H1 (cell line): Measurements from ENCODE around the gene RPS27A. TPM values are rescaled to one million over a fixed set of nuclear protein-coding genes. Genes with fewer than 3 reads are reported as not detected.
A peak's percentile ranks its signal among the peaks of the same experiment; 100 is the strongest.

ENCODE experiments used
- CTCF ChIA-PET: fragments of 300-600 bp; sonication (Branson Sonifier 250); formaldehyde crosslinking; loops from one replicate; lab custom pipeline; 2021; ENCODE audit not compliant: partially characterized antibody; lab: Charles Lee
- POLR2A ChIA-PET: fragments of 300-600 bp; sonication (Branson Sonifier 250); formaldehyde crosslinking; loops from one replicate; lab custom pipeline; 2021; ENCODE audit warnings: inconsistent platforms; ENCODE audit not compliant: partially characterized antibody; lab: Charles Lee
- DNase-seq, 2 experiments: peaks; one replicate each; pipeline versions ENCODE4 v3.0.0 to v3.0.0-alpha.2; 2010 to 2022; ENCODE audit warnings: low spot score in 2 of 2, low read depth in 1 of 2, mixed read lengths in 1 of 2
- FAIRE-seq: peaks from 2 replicates; lab custom pipeline; 2011; peaks lifted over from hg19 to GRCh38; lab: Jason Lieb, UNC
- H2AFZ ChIP-seq: 2 replicates; pipeline ENCODE4 v1.8.1; 2012; ENCODE audit warnings: low read length, inconsistent platforms
- H2AK5ac ChIP-seq: 2 replicates; pipeline ENCODE4 v1.6.1; 2013; ENCODE audit warnings: low read depth, low read length
- H2BK120ac ChIP-seq: replicated peaks from 2 replicates; pipeline ENCODE3; 2013; ENCODE audit warnings: low read depth, low read length, inconsistent platforms
- H2BK12ac ChIP-seq: 2 replicates; pipeline ENCODE4 v1.6.1; 2013; ENCODE audit warnings: low read depth, low read length
- H2BK15ac ChIP-seq: 2 replicates; pipeline ENCODE4 v1.6.1; 2013; ENCODE audit warnings: low read length
- H2BK20ac ChIP-seq: 2 replicates; pipeline ENCODE4 v1.6.1; 2013; ENCODE audit warnings: low read length
- H2BK5ac ChIP-seq: 2 replicates; pipeline ENCODE4 v1.6.1; 2013; ENCODE audit warnings: low read depth, low read length
- H3K14ac ChIP-seq: 2 replicates; pipeline ENCODE4 v1.6.1; 2013; ENCODE audit warnings: inconsistent platforms; ENCODE audit not compliant: insufficient read length
- H3K18ac ChIP-seq: 2 replicates; pipeline ENCODE4 v1.6.1; 2013; ENCODE audit warnings: low read length; ENCODE audit errors: extremely low read depth
- H3K23ac ChIP-seq: 2 replicates; pipeline ENCODE4 v1.6.1; 2013; ENCODE audit warnings: inconsistent platforms; ENCODE audit not compliant: insufficient read length
- H3K23me2 ChIP-seq: 2 replicates; pipeline ENCODE4 v1.6.1; 2013; ENCODE audit warnings: low read depth, low read length
- H3K27ac ChIP-seq: 2 replicates; pipeline ENCODE4 v1.6.1; 2011; ENCODE audit warnings: low read depth, low read length, inconsistent platforms
- H3K27me3 ChIP-seq, 4 experiments: replicated peaks in 1 of 4; 1 replicate in 1 of 4; 2 replicates in 3 of 4; pipeline versions ENCODE4 v1.6.1 to v1.8.1; 2011 to 2013; ENCODE audit warnings: low read length in 3 of 4, mild to moderate bottlenecking in 3 of 4, inconsistent platforms in 2 of 4, mixed read lengths in 2 of 4, moderate library complexity in 1 of 4; ENCODE audit not compliant: control insufficient read depth in 3 of 4, insufficient read depth in 3 of 4; ENCODE audit errors: extremely low read depth in 1 of 4
- H3K36me3 ChIP-seq, 4 experiments: 2 replicates each; pipeline versions ENCODE4 v1.6.1 to v1.8.1; 2011 to 2013; ENCODE audit warnings: mild to moderate bottlenecking in 4 of 4, low read length in 3 of 4, moderate library complexity in 2 of 4, control low read depth in 1 of 4, inconsistent platforms in 1 of 4; ENCODE audit not compliant: insufficient read depth in 4 of 4, control insufficient read depth in 2 of 4
- H3K4ac ChIP-seq: replicated peaks from 2 replicates; pipeline ENCODE3; 2013; ENCODE audit warnings: low read length, low read depth, mixed read lengths, inconsistent platforms; ENCODE audit not compliant: insufficient read length
- H3K4me1 ChIP-seq, 4 experiments: replicated peaks in 1 of 4; 1 replicate in 1 of 4; 2 replicates in 3 of 4; pipeline versions ENCODE4 v1.6.1 to v1.8.1; 2011 to 2013; ENCODE audit warnings: low read length in 3 of 4, inconsistent platforms in 2 of 4, mixed read lengths in 1 of 4; ENCODE audit not compliant: insufficient read depth in 4 of 4, control insufficient read depth in 3 of 4
- H3K4me2 ChIP-seq, 2 experiments: 2 replicates each; pipeline versions ENCODE4 v1.6.1 to v1.8.1; 2011 to 2013; ENCODE audit warnings: low read depth in 2 of 2, low read length in 2 of 2, control low read depth in 1 of 2, inconsistent platforms in 1 of 2, mild to moderate bottlenecking in 1 of 2; ENCODE audit not compliant: insufficient read depth in 1 of 2
- H3K4me3 ChIP-seq, 4 experiments: fragments of 200-600, 300-600 bp in 1 of 4; sonication (generic), shearing (Covaris generic), sonication (Bioruptor Twin) in 1 of 4; 2 replicates each; pipeline versions ENCODE4 v1.5.1 to v1.8.1; 2011 to 2016; ENCODE audit warnings: low read length in 4 of 4, low read depth in 3 of 4, control low read depth in 2 of 4, inconsistent platforms in 2 of 4, mild to moderate bottlenecking in 2 of 4, mixed read lengths in 1 of 4, moderate library complexity in 1 of 4; ENCODE audit not compliant: insufficient read depth in 2 of 4; ENCODE audit errors: extremely low read depth in 1 of 4
- H3K56ac ChIP-seq: replicated peaks from 2 replicates; pipeline ENCODE3; 2013; ENCODE audit warnings: low read depth, mild to moderate bottlenecking, mixed read lengths, low read length, inconsistent platforms; ENCODE audit not compliant: insufficient read length
- H3K79me1 ChIP-seq: 2 replicates; pipeline ENCODE4 v1.6.1; 2013; ENCODE audit warnings: low read depth, low read length, control low read depth
- H3K79me2 ChIP-seq, 2 experiments: 2 replicates each; pipeline versions ENCODE4 v1.6.1 to v1.8.1; 2012 to 2013; ENCODE audit warnings: low read length in 2 of 2, mild to moderate bottlenecking in 2 of 2, inconsistent platforms in 1 of 2; ENCODE audit not compliant: insufficient read depth in 2 of 2, control insufficient read depth in 1 of 2
- H3K9ac ChIP-seq, 4 experiments: replicated peaks in 1 of 4; 1 replicate in 1 of 4; 2 replicates in 3 of 4; pipeline versions ENCODE4 v1.6.1 to v1.8.1; 2011 to 2013; ENCODE audit warnings: low read depth in 3 of 4, low read length in 3 of 4, control low read depth in 2 of 4, mild to moderate bottlenecking in 2 of 4, moderate library complexity in 2 of 4, inconsistent platforms in 1 of 4; ENCODE audit errors: extremely low read depth in 1 of 4
- H3K9me3 ChIP-seq, 2 experiments: 2 replicates each; pipeline versions ENCODE4 v1.6.1 to v1.8.1; 2012 to 2013; ENCODE audit warnings: mild to moderate bottlenecking in 2 of 2, moderate library complexity in 2 of 2, control low read depth in 1 of 2, inconsistent platforms in 1 of 2, low read depth in 1 of 2, low read length in 1 of 2, mixed read lengths in 1 of 2; ENCODE audit not compliant: insufficient read depth in 2 of 2
- H4K20me1 ChIP-seq, 2 experiments: replicated peaks in 1 of 2; 2 replicates each; pipeline versions ENCODE3 to v1.8.1; 2011 to 2013; ENCODE audit warnings: inconsistent platforms in 2 of 2, low read length in 2 of 2, mild to moderate bottlenecking in 1 of 2; ENCODE audit not compliant: insufficient read depth in 2 of 2, control insufficient read depth in 1 of 2
- H4K5ac ChIP-seq: 2 replicates; pipeline ENCODE4 v1.6.1; 2013; ENCODE audit warnings: low read length, low read depth, mixed read lengths, inconsistent platforms; ENCODE audit not compliant: insufficient read length
- H4K8ac ChIP-seq: 2 replicates; pipeline ENCODE4 v1.8.0; 2013; ENCODE audit warnings: mild to moderate bottlenecking, moderate library complexity, low read length, inconsistent platforms; ENCODE audit not compliant: insufficient read depth; ENCODE audit errors: extremely low read depth
- H4K91ac ChIP-seq: replicated peaks from 2 replicates; pipeline ENCODE3; 2013; ENCODE audit warnings: low read length, mixed read lengths, inconsistent platforms; ENCODE audit not compliant: insufficient read length
- BCL11A ChIP-seq, 2 experiments: IDR thresholded peaks; one replicate each; pipeline ENCODE4 v1.6.1; 2011; ENCODE audit warnings: low read depth in 2 of 2, low read length in 2 of 2, mild to moderate bottlenecking in 2 of 2
- CTCF ChIP-seq, 3 experiments: IDR thresholded peaks; 1 replicate in 2 of 3; 2 replicates in 1 of 3; pipeline versions ENCODE4 v1.5.1 to v1.6.1; 2011; ENCODE audit warnings: low read length in 3 of 3, mild to moderate bottlenecking in 3 of 3, inconsistent platforms in 2 of 3, low read depth in 1 of 3, moderate library complexity in 1 of 3; ENCODE audit not compliant: insufficient read depth in 1 of 3; ENCODE audit errors: control extremely low read depth in 1 of 3
- RAD21 ChIP-seq, 2 experiments: IDR thresholded peaks in 1 of 2; conservative IDR thresholded peaks in 1 of 2; 2 replicates each; pipeline ENCODE4 v1.6.1; 2011; ENCODE audit warnings: low read depth in 2 of 2, low read length in 2 of 2, improper control_type of control experiment in 1 of 2, inconsistent platforms in 1 of 2, mild to moderate bottlenecking in 1 of 2, moderate library complexity in 1 of 2
- WGBS, 2 experiments: shearing (Covaris generic) in 1 of 2; methylation state at CpG; one replicate each; pipeline versions ENCODE4 v1.1.6 to v1.1.7; 2013 to 2015; ENCODE audit warnings: low lambda C conversion rate in 2 of 2, mixed read lengths in 2 of 2, inconsistent platforms in 1 of 2, low coverage in 1 of 2, missing lambda C conversion rate in 1 of 2; ENCODE audit not compliant: insufficient replicate concordance in 2 of 2, insufficient coverage in 1 of 2, insufficient read length in 1 of 2; ENCODE audit errors: extremely low coverage in 1 of 2, missing lambda C conversion rate in 1 of 2; 5-methylcytosine and 5-hydroxymethylcytosine counted together
- polyA plus RNA-seq, 7 experiments: library from polyadenylated mRNA; depleted of rRNA in 3 of 7; stranded (reverse) in 5 of 7; unstranded in 2 of 7; fragments of >200 nt in 5 of 7; fragments of 200-250 nt in 2 of 7; gene quantifications; 1 replicate in 5 of 7; 2 replicates in 1 of 7; 4 replicates in 1 of 7; pipeline versions ENCODE4 v1.2.1 to v1.2.3, GENCODE V29; 2011 to 2013; ENCODE audit warnings: missing spikeins in 2 of 7, mixed read lengths in 2 of 7
- total RNA-seq: library from RNA; stranded (reverse); fragmentation: NEBNext Ultra II Directional; extraction: Animal tissue kit (Norgen Biotek cat#: 25700); gene quantifications from 2 replicates; pipeline ENCODE4 v1.2.1, GENCODE V29; 2021

Gene RPS27A
- total and polyA plus RNA-seq, 2 of the 8 experiments (the other 6 are each of a cell fraction or from before 2014, with no cell fraction given), result 1,431 to 1,682 TPM

GRCh38 chr2:55224761-55225261, 7.7 kb upstream of the RPS27A start:
- H3K23ac ChIP-seq, result no peak overlapping the region
- peaks cover 6% of the 10 kb centered on the region in 2 experiments; a peak in 2 of 4 replicates for H3K79me2 ChIP-seq
- H3K18ac ChIP-seq, result no peak overlapping the region
- no peak overlapping the region for H3K4ac ChIP-seq
- no peak overlapping the region for H3K14ac ChIP-seq
- DNase-seq, result no peak
- H2BK20ac ChIP-seq, result no peak overlapping the region
- H3K9me3 ChIP-seq, result no peaks in the 10 kb centered on the region
- ChIA-PET CTCF (interaction anchor here (0.6 to 2.7 kb wide), 9 partner anchors 11 to 1017 kb away, joined by 3 to 10 read pairs (median 4); no protein-coding TSS in a partner anchor), POLR2A (interaction anchor here (0.6 to 3.2 kb wide), 10 partner anchors 8 to 195 kb away, joined by 4 to 20 read pairs (median 6); partner anchors contain the start of genes CCDC88A, CLHC1, RPS27A and RTN4)
- peaks cover 0 to 4% (median 3%) of the 10 kb centered on the region in 4 experiments; a peak in 4 of 7 replicates for H3K4me1 ChIP-seq
- H2BK5ac ChIP-seq, result no peak overlapping the region
- no peak for FAIRE-seq
- peak overlapping the region; percentile 40; the same call in 1 of the 2 replicates for H2BK15ac ChIP-seq
- no peak overlapping the region for H3K27ac ChIP-seq
- no peak overlapping the region for H4K91ac ChIP-seq
- H3K9ac ChIP-seq, result no peak overlapping the region
- no peak overlapping the region for H2BK12ac ChIP-seq
- no peak overlapping the region for H2AK5ac ChIP-seq
- no peaks in the 10 kb centered on the region; the same call in 1 of the 2 replicates for H3K23me2 ChIP-seq
- no peaks in the 10 kb centered on the region; a peak in 1 of 8 replicates for H3K36me3 ChIP-seq
- H2BK120ac ChIP-seq, result no peak overlapping the region
- WGBS, 2 experiments, result 90% methylated on average over 19 of the region's 19 CpGs; no CpG with 5 or more reads in 1 of the 2 experiments
- H3K79me1 ChIP-seq, result peaks cover 4% of the 10 kb centered on the region
- H4K8ac ChIP-seq, result no peak overlapping the region
- TF ChIP-seq BCL11A (IDR thresholded peaks at IDR 0.05; ENCODE audit: low read depth in 2 of 2, low read length in 2 of 2) (no peak), RAD21 (IDR thresholded peaks at IDR 0.05 in 1 of 2, conservative IDR thresholded peaks at IDR 0.05 in 1 of 2; ENCODE audit: low read depth in 2 of 2, low read length in 2 of 2) (peak in 1 of 2 experiments; percentile 11; a peak in 1 of 4 replicates), CTCF (IDR thresholded peaks at IDR 0.05; ENCODE audit: control extremely low read depth in 1 of 3, insufficient read depth in 1 of 3, low read depth in 1 of 3, low read length in 3 of 3) (no peak)
- no peak overlapping the region for H2AFZ ChIP-seq
- H4K20me1 ChIP-seq, result peaks cover 0 to 2% of the 10 kb centered on the region in 2 experiments
- no peak overlapping the region for H4K5ac ChIP-seq
- H3K4me3 ChIP-seq, result no peak overlapping the region
- no peak overlapping the region for H3K4me2 ChIP-seq
- H3K56ac ChIP-seq, result no peak overlapping the region
- no peaks in the 10 kb centered on the region for H3K27me3 ChIP-seq
